Heart left ventricle (tissue), 16 donors: ENCODE data around the gene MGARP. TPM values are rescaled to one million over a fixed set of nuclear protein-coding genes. Genes with fewer than 3 reads are reported as not detected.

ENCODE experiments used
- ATAC-seq, 4 donors: fragments of 200-7000 bp; cut with Tn5 transposase; one replicate each; pipeline ENCODE4 v1.9.1; 2020 to 2022; ENCODE audit warnings: moderate library complexity in 4 of 4, mild to moderate bottlenecking in 3 of 4, moderate number of reproducible peaks in 1 of 4
- DNase-seq, 5 donors: peaks; one replicate each; pipeline ENCODE4 v3.0.0-alpha.2; 2020
- H3K27ac ChIP-seq, 12 donors: fragments of 200-600 bp; sonication (generic) in 4 of 12; one replicate each; pipeline versions ENCODE4 v1.5.0 to v1.8.0; 2016 to 2022; ENCODE audit warnings: mild to moderate bottlenecking in 2 of 12
- H3K27me3 ChIP-seq, 9 donors: fragments of 200-600 bp; sonication (generic) in 2 of 9; one replicate each; pipeline versions ENCODE4 v1.5.1 to v1.8.0; 2016 to 2022; ENCODE audit warnings: mild to moderate bottlenecking in 3 of 9
- H3K36me3 ChIP-seq, 9 donors: fragments of 200-600 bp; sonication (generic) in 2 of 9; one replicate each; pipeline versions ENCODE4 v1.5.0 to v1.8.0; 2018 to 2022; ENCODE audit warnings: mild to moderate bottlenecking in 2 of 9
- H3K4me1 ChIP-seq, 12 donors: fragments of 200-600 bp; sonication (generic) in 4 of 12; one replicate each; pipeline versions ENCODE4 v1.5.0 to v1.8.0; 2016 to 2022; ENCODE audit warnings: mild to moderate bottlenecking in 3 of 12
- H3K4me3 ChIP-seq, 12 donors: fragments of 200-600 bp; sonication (generic) in 4 of 12; one replicate each; pipeline versions ENCODE4 v1.5.0 to v1.8.0; 2017 to 2022; ENCODE audit warnings: mild to moderate bottlenecking in 9 of 12, moderate library complexity in 4 of 12
- H3K9me3 ChIP-seq, 12 donors: fragments of 200-600 bp; sonication (generic) in 4 of 12; one replicate each; pipeline versions ENCODE4 v1.5.0 to v1.8.0; 2016 to 2022; ENCODE audit warnings: mild to moderate bottlenecking in 1 of 12
- POLR2A ChIP-seq, 2 donors: fragments of 450-650 bp; IDR thresholded peaks; one replicate each; pipeline ENCODE4 v1.6.1; 2017; ENCODE audit warnings: antibody characterized with exemption in 2 of 2, mild to moderate bottlenecking in 2 of 2, moderate library complexity in 2 of 2
- whole genome bisulfite sequencing, 4 donors: extraction: QIAGEN DNeasy Blood & Tissue Kit in 2 of 4; methylation state at CpG; one replicate each; pipeline versions ENCODE4 v1.1.5 to v1.1.7; 2013 to 2018; 5-methylcytosine and 5-hydroxymethylcytosine counted together
- intact Hi-C, 10 donors: fragments of 100-400 bp; cut with DNase I; formaldehyde crosslinking; loops; one replicate each; pipeline versions ENCODE4 v1.11.1 to v1.14.2; 2022
- polyA plus RNA-seq, 2 donors: library from polyadenylated mRNA; stranded (reverse); fragments of 200-250 nt; gene quantifications; one replicate each; pipeline ENCODE4 v1.2.3, GENCODE V29; 2013
- total RNA-seq, 9 donors: library from RNA; depleted of rRNA in 2 of 9; stranded (reverse); fragments of >200 nt in 2 of 9; fragmentation: NEBNext Ultra II Directional in 3 of 9; extraction: Animal tissue kit (Norgen Biotek cat#: 25700) in 3 of 9; gene quantifications; one replicate each; pipeline versions ENCODE4 v1.1.0 to v1.2.4, GENCODE V29; 2016 to 2023
- TF ChIP-seq, protein P1 (sequence below), 12 donors: fragments of 200-600 bp; sonication (generic) in 4 of 12; IDR thresholded peaks; one replicate each; pipeline versions ENCODE4 v1.5.0 to v1.8.0; 2018 to 2022; ENCODE audit warnings: antibody characterized with exemption in 12 of 12, mild to moderate bottlenecking in 5 of 12
- donor health status: ischemic (EF 13 %, LVEDD 7.1; RV severe dilation, severe dysfunction).
- donor health status: healthy with polysubstance abuse.
- donor health status: DM: no; HTN: yes; CAD: no.
- donor health status: DM: no; HTN: no; CAD: no.
- donor health status: ischemic (EF 25% LVEDD 6.9; RV normal size, moderate dysfunction).
- donor health status: ischemic (EF 25% LVEDD 5.7; RV mildly dilated, moderate dysfunction).
- donor health status: healthy.
- donor health status: DM: yes; HTN: yes; CAD: no.
- donor health status: ischemic (EF 35%, LVEDD 5.7; RV mildly dilated, moderate dysfunction).
- donor health status: nonischemic (EF 11% LVEDD 7.7; RV severe dilation, severe dysfunction).
- donor health status: DM: yes; HTN: yes; CAD: no.
- donor health status: PGD.
- donor health status: ischemic (EF 29% LVEDD 5.4; RV normal size, mild dysfunction).
- donor health status: nonischemic (EF 23%, LVEDD 6.1; RV moderate dilation, normal function).

Gene MGARP
- total and polyA plus RNA-seq, 11 donors: 0.48 to 7.8 (median 0.98) TPM

DNA sequence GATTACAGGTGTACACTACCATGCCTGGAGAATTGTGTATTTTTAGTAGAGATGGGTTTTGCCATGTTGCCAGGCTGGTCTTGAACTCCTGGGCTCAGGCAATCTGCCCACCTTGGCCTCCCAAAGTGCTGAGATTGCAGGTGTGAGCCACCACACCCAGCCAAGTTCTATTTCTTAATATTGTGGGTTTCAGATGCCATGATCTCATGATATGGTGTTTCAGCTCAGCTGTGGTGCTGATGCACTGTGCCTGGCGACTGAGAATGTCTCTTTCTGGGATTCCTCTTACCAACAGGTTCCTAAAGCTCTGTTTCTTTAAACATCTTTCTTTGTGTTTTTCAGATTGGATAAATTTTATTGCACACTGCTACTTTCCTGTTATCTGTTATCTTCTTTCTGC lies 39.5 kb upstream of the MGARP start:
- TF ChIP-seq, protein P1, sequence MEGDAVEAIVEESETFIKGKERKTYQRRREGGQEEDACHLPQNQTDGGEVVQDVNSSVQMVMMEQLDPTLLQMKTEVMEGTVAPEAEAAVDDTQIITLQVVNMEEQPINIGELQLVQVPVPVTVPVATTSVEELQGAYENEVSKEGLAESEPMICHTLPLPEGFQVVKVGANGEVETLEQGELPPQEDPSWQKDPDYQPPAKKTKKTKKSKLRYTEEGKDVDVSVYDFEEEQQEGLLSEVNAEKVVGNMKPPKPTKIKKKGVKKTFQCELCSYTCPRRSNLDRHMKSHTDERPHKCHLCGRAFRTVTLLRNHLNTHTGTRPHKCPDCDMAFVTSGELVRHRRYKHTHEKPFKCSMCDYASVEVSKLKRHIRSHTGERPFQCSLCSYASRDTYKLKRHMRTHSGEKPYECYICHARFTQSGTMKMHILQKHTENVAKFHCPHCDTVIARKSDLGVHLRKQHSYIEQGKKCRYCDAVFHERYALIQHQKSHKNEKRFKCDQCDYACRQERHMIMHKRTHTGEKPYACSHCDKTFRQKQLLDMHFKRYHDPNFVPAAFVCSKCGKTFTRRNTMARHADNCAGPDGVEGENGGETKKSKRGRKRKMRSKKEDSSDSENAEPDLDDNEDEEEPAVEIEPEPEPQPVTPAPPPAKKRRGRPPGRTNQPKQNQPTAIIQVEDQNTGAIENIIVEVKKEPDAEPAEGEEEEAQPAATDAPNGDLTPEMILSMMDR (IDR thresholded peaks at IDR 0.05): no peak
- no peak for TF ChIP-seq POLR2A (IDR thresholded peaks at IDR 0.05)
- WGBS, 4 donors: 92 to 100% (median 95%) methylated on average over 1 of the region's 1 CpG
- H3K36me3 ChIP-seq: no peaks in the 10 kb centered on the region
- no peak for ATAC-seq
- no peak for DNase-seq
- intact Hi-C loops: no loop called here
- H3K27ac ChIP-seq: no peak overlapping the region
- peaks cover 0 to 3% (median 0%) of the 10 kb centered on the region in 12 donors for H3K9me3 ChIP-seq
- H3K4me1 ChIP-seq: peaks cover 0 to 45% (median 17%) of the 10 kb centered on the region in 12 donors
- H3K4me3 ChIP-seq: no peak overlapping the region
- H3K27me3 ChIP-seq: no peaks in the 10 kb centered on the region

DNA sequence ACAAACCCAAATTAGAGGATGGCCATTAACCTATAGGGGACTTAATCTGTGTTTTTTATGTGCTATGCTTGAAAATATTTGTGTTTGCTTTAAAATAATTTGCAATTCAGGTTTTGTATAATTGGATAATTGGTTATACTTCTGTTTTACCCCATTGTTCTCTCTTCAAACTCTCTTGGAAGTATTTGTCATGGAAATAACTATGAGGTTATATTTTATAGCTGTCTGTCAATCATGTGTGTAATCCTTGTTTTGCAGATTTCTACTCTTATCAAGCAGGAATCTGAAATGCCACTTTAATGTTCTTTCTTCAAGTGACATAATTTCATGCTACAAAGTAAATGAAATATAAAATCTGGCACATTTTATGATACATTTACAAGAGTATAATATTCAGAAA lies 37.6 kb upstream of the MGARP start:
- no peaks in the 10 kb centered on the region for H3K36me3 ChIP-seq
- H3K27me3 ChIP-seq: no peaks in the 10 kb centered on the region
- ATAC-seq (no peak), DNase-seq (no peak)
- no peak overlapping the region for H3K27ac ChIP-seq
- intact Hi-C loops: no loop called here
- TF ChIP-seq, protein P1 (IDR thresholded peaks at IDR 0.05): no peak
- no peak for TF ChIP-seq POLR2A (IDR thresholded peaks at IDR 0.05)
- peaks cover 0 to 3% (median 0%) of the 10 kb centered on the region in 12 donors for H3K9me3 ChIP-seq
- peaks cover 0 to 50% (median 10%) of the 10 kb centered on the region in 12 donors for H3K4me1 ChIP-seq
- H3K4me3 ChIP-seq: no peak overlapping the region

DNA sequence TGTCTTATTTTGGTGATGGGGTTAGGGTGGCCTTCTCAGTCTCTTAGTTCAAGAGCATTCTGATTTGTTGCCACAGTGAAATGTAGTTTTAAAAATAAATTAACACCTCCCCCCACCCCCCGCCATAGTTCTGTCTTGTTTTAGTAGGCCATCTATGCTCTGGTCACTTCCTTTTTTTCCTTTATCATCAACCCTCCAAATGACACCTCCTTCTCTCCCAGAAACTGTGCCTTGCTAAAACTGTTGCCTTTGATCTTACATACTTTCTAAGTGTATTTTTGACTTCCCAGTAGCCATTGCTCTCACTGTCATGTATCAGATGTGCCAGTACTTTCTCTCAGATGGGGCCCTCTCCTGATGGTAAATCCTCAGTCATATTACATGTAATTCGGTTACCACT lies 36.7 kb upstream of the MGARP start:
- WGBS, 4 donors: 76 to 85% (median 81%) methylated on average over 2 of the region's 2 CpGs
- peaks cover 0 to 59% (median 12%) of the 10 kb centered on the region in 12 donors for H3K4me1 ChIP-seq
- H3K4me3 ChIP-seq: no peak overlapping the region
- TF ChIP-seq, protein P1 (IDR thresholded peaks at IDR 0.05): no peak
- no peak for TF ChIP-seq POLR2A (IDR thresholded peaks at IDR 0.05)
- H3K27ac ChIP-seq: no peak overlapping the region
- DNase-seq: no peak
- no peaks in the 10 kb centered on the region for H3K9me3 ChIP-seq
- H3K36me3 ChIP-seq: no peaks in the 10 kb centered on the region
- H3K27me3 ChIP-seq: no peaks in the 10 kb centered on the region
- intact Hi-C loops: no loop called here
- ATAC-seq: peak in 1 of 4 donors; percentile 18

DNA sequence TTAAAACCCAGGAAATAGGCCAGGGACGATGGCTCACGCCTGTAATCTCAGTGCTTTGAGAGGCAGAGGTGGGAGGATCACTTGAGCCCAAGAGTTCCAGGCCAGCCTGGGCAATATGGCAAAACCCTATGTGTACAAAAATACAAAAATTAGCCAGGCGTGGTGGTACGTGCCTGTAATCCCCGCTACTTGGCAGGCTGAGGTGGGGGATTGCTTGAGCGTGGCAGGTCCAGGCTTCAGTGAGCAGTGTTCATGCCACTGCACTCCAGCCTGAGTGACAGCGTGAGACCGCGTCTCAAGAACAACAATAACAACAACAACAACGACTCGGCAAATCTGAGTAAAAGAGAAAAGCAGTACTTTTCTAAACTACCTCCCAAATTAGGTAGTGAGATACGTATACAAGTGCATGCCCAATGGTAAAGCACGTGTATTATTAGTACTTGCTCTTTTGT lies 35.2 kb upstream of the MGARP start:
- Histone ChIP-seq H3K4me1 (peaks cover 0 to 73% (median 17%) of the 10 kb centered on the region in 12 donors), H3K36me3 (no peaks in the 10 kb centered on the region), H3K27me3 (no peaks in the 10 kb centered on the region), H3K27ac (no peak overlapping the region), H3K9me3 (no peaks in the 10 kb centered on the region), H3K4me3 (no peak overlapping the region)
- intact Hi-C loops: no loop called here
- ATAC-seq: peak in 3 of 4 donors; percentile 42 to 54 (median 42)
- no peak for DNase-seq
- 76 to 82% (median 79%) methylated on average over 13 of the region's 13 CpGs for WGBS, 4 donors
- TF ChIP-seq POLR2A (IDR thresholded peaks at IDR 0.05): no peak
- TF ChIP-seq, protein P1 (IDR thresholded peaks at IDR 0.05): no peak
